Neural crest cell (in vitro differentiated cells): ENCODE results near the gene PREX1. TPM values are rescaled to one million over a fixed set of nuclear protein-coding genes. Genes with fewer than 3 reads are reported as not detected.

Experiments
- DNase-seq: peaks from one replicate; pipeline ENCODE4 v3.0.0; 2021; ENCODE audit warnings: low read depth, mixed read lengths, low spot score
- H3K27ac Mint-ChIP-seq: one replicate; pipeline ENCODE4 v1.8.0; 2021; ENCODE audit warnings: mild to moderate bottlenecking, mixed read lengths; ENCODE audit not compliant: unreplicated experiment
- H3K27me3 Mint-ChIP-seq: 2 replicates; pipeline ENCODE4 v1.8.0; 2021; ENCODE audit warnings: low read depth, mild to moderate bottlenecking, mixed read lengths
- H3K36me3 Mint-ChIP-seq: 2 replicates; pipeline ENCODE4 v1.8.0; 2021; ENCODE audit warnings: low read depth, mild to moderate bottlenecking, mixed read lengths
- H3K4me1 Mint-ChIP-seq: 2 replicates; pipeline ENCODE4 v1.8.0; 2021; ENCODE audit warnings: mixed read lengths
- H3K4me3 Mint-ChIP-seq: one replicate; pipeline ENCODE4 v1.8.0; 2021; ENCODE audit warnings: mild to moderate bottlenecking, mixed read lengths
- H3K9me3 Mint-ChIP-seq: 2 replicates; pipeline ENCODE4 v1.8.0; 2021; ENCODE audit warnings: mixed read lengths
- CTCF ChIP-seq: fragments of 200-600 bp; sonication (generic); conservative IDR thresholded peaks from 2 replicates; pipeline ENCODE4 v1.5.0; 2021; ENCODE audit warnings: antibody characterized with exemption, mild to moderate bottlenecking
- total RNA-seq: library from RNA; stranded (reverse); gene quantifications from 2 replicates; pipeline ENCODE4 v1.2.1, GENCODE V29; 2021

The PREX1 gene
- total RNA-seq, 1 donor from 2014 or later, result 72.4 TPM

GRCh38 chr20:48612335-48612734 lies 215.5 kb downstream of the PREX1 start:
- Mint-ChIP-seq H3K4me1 (peaks cover 8% of the 10 kb centered on the region), H3K27ac (no peak overlapping the region), H3K36me3 (no peaks in the 10 kb centered on the region), H3K4me3 (no peak overlapping the region), H3K27me3 (no peaks in the 10 kb centered on the region), H3K9me3 (no peaks in the 10 kb centered on the region)
- no peak for DNase-seq
- no peak for TF ChIP-seq CTCF

GRCh38 chr20:48610996-48611395 lies 216.8 kb downstream of the PREX1 start:
- Mint-ChIP-seq H3K36me3 (no peaks in the 10 kb centered on the region), H3K27me3 (no peaks in the 10 kb centered on the region), H3K27ac (no peak overlapping the region), H3K4me3 (no peak overlapping the region), H3K9me3 (no peaks in the 10 kb centered on the region), H3K4me1 (peaks cover 8% of the 10 kb centered on the region)
- no peak for DNase-seq
- no peak for TF ChIP-seq CTCF

GRCh38 chr20:48609491-48609978 lies 218.3 kb downstream of the PREX1 start:
- Mint-ChIP-seq H3K4me3 (no peak overlapping the region), H3K27me3 (no peaks in the 10 kb centered on the region), H3K36me3 (no peaks in the 10 kb centered on the region), H3K27ac (no peak overlapping the region), H3K9me3 (no peaks in the 10 kb centered on the region), H3K4me1 (peaks cover 8% of the 10 kb centered on the region)
- TF ChIP-seq CTCF, result no peak
- DNase-seq, result no peak

GRCh38 chr20:48608756-48609155 lies 219.0 kb downstream of the PREX1 start:
- peaks cover 8% of the 10 kb centered on the region for H3K4me1 Mint-ChIP-seq
- H3K9me3 Mint-ChIP-seq, result no peaks in the 10 kb centered on the region
- DNase-seq, result no peak
- no peak overlapping the region for H3K4me3 Mint-ChIP-seq
- no peaks in the 10 kb centered on the region for H3K27me3 Mint-ChIP-seq
- H3K36me3 Mint-ChIP-seq, result no peaks in the 10 kb centered on the region
- TF ChIP-seq CTCF, result no peak
- H3K27ac Mint-ChIP-seq, result no peak overlapping the region

- no peak for TF ChIP-seq CTCF
- Mint-ChIP-seq H3K36me3 (no peaks in the 10 kb centered on the region), H3K27ac (no peak overlapping the region), H3K4me1 (peaks cover 8% of the 10 kb centered on the region), H3K27me3 (no peaks in the 10 kb centered on the region), H3K4me3 (no peak overlapping the region), H3K9me3 (no peaks in the 10 kb centered on the region)
- no peak for DNase-seq
These were observed 220.3 kb downstream of the PREX1 start for GRCh38 chr20:48607544-48607865.
